Endothelial cell of umbilical vein (primary cell): ENCODE data around the gene BCOR. TPM values are rescaled to one million over a fixed set of nuclear protein-coding genes. Genes with fewer than 3 reads are reported as not detected.

Experiments used
- BruUV-seq: library from RNA; stranded (reverse); fragments of 400-500 nt; replicated peaks from 2 replicates; lab custom pipeline; 2021; lab: Mats Ljungman, UMichigan
- CTCF ChIA-PET: fragments of 300-600, 350-600 bp; sonication (Branson Sonifier 250); formaldehyde crosslinking; loops from one replicate; lab custom pipeline; 2021; ENCODE audit warnings: antibody characterized with exemption, inconsistent platforms; lab: Charles Lee
- POLR2A ChIA-PET: fragments of 300-600, 350-600 bp; sonication (Branson Sonifier 250); formaldehyde crosslinking; loops from one replicate; lab custom pipeline; 2021; ENCODE audit warnings: antibody characterized with exemption, inconsistent platforms; lab: Charles Lee
- DNase-seq: peaks from one replicate; pipeline ENCODE4 v3.0.0-alpha.2; 2011; ENCODE audit warnings: low read depth, low spot score
- FAIRE-seq: peaks from 2 replicates; lab custom pipeline; 2011; peaks lifted over from hg19 to GRCh38; lab: Jason Lieb, UNC
- H2AFZ ChIP-seq: 2 replicates; pipeline ENCODE4 v1.6.0; 2012; ENCODE audit warnings: low read depth, low read length, control low read depth, inconsistent platforms
- H3K27ac ChIP-seq: 2 replicates; pipeline ENCODE4 v1.5.1; 2011; ENCODE audit warnings: low read depth, mild to moderate bottlenecking, control low read depth, low read length, moderate library complexity; ENCODE audit not compliant: insufficient read depth
- H3K27me3 ChIP-seq, 2 experiments: 2 replicates each; pipeline versions ENCODE4 v1.6.0 to v1.6.1; 2011; ENCODE audit warnings: low read length in 2 of 2, mixed read lengths in 1 of 2; ENCODE audit not compliant: control insufficient read depth in 2 of 2, insufficient read depth in 2 of 2
- H3K36me3 ChIP-seq, 2 experiments: 2 replicates in 1 of 2; 3 replicates in 1 of 2; pipeline ENCODE4 v1.5.1; 2011; ENCODE audit warnings: low read length in 2 of 2, mild to moderate bottlenecking in 1 of 2, moderate library complexity in 1 of 2; ENCODE audit not compliant: control insufficient read depth in 2 of 2, insufficient read depth in 2 of 2; ENCODE audit errors: extremely low read depth in 1 of 2
- H3K4me1 ChIP-seq: 3 replicates; pipeline ENCODE4 v1.5.1; 2011; ENCODE audit warnings: mild to moderate bottlenecking, low read length; ENCODE audit not compliant: control insufficient read depth, insufficient read depth; ENCODE audit errors: extremely low read depth
- H3K4me2 ChIP-seq: 2 replicates; pipeline ENCODE4 v1.6.1; 2011; ENCODE audit warnings: low read length, control low read depth, mixed read lengths; ENCODE audit not compliant: insufficient read depth
- H3K4me3 ChIP-seq, 3 experiments: fragments of 200-600 bp in 1 of 3; sonication (generic), shearing (Covaris generic) in 1 of 3; replicated peaks in 1 of 3; 2 replicates each; pipeline ENCODE4 v1.5.1; 2011 to 2016; ENCODE audit warnings: control low read depth in 3 of 3, low read length in 3 of 3, mild to moderate bottlenecking in 2 of 3, inconsistent platforms in 1 of 3, low read depth in 1 of 3, moderate library complexity in 1 of 3; ENCODE audit not compliant: insufficient read depth in 1 of 3
- H3K79me2 ChIP-seq: 2 replicates; pipeline ENCODE4 v1.6.0; 2012; ENCODE audit warnings: low read length, inconsistent platforms; ENCODE audit not compliant: control insufficient read depth, insufficient read depth
- H3K9ac ChIP-seq: replicated peaks from 2 replicates; pipeline ENCODE3; 2011; ENCODE audit warnings: low read length, control low read depth; ENCODE audit not compliant: insufficient read depth; ENCODE audit errors: extremely low read depth
- H3K9me1 ChIP-seq: replicated peaks from 3 replicates; pipeline ENCODE4 v1.6.0; 2011; ENCODE audit warnings: mild to moderate bottlenecking, low read length; ENCODE audit not compliant: control insufficient read depth, insufficient read depth; ENCODE audit errors: extremely low read depth
- H3K9me3 ChIP-seq: replicated peaks from 2 replicates; pipeline ENCODE4 v1.5.1; 2012; ENCODE audit warnings: low read length, inconsistent platforms; ENCODE audit not compliant: control insufficient read depth, insufficient read depth
- H4K20me1 ChIP-seq: replicated peaks from 2 replicates; pipeline ENCODE3; 2011; ENCODE audit warnings: mild to moderate bottlenecking, low read length; ENCODE audit not compliant: control insufficient read depth, insufficient read depth; ENCODE audit errors: extremely low read depth
- EZH2 ChIP-seq: IDR thresholded peaks from 2 replicates; pipeline ENCODE4 v1.6.1; 2012; ENCODE audit warnings: borderline replicate concordance, low read depth, mild to moderate bottlenecking, moderate library complexity, low read length, inconsistent platforms; ENCODE audit not compliant: severe bottlenecking
- GATA2 ChIP-seq: IDR thresholded peaks from 2 replicates; pipeline ENCODE4 v1.7.0; 2011; ENCODE audit warnings: low read depth, mild to moderate bottlenecking, moderate library complexity, mixed read lengths, low read length; ENCODE audit not compliant: insufficient read length, insufficient read depth
- dilution Hi-C: fragments of 300-500 bp; cut with MboI; formaldehyde crosslinking; loops from one replicate; pipeline ENCODE4 v1.15.0; 2019; ENCODE audit warnings: low sequenced_read_pairs; ENCODE audit not compliant: extremely low pct_ligation_motif_present
- intact Hi-C: fragments of 100-400 bp; cut with micrococcal nuclease; formaldehyde crosslinking; loops from one replicate; pipeline ENCODE4 v1.10.0; 2022
- polyA plus RNA-seq, 4 experiments: library from polyadenylated mRNA; depleted of rRNA in 3 of 4; stranded (reverse) in 3 of 4; unstranded in 1 of 4; fragments of >200 nt; gene quantifications; 2 replicates each; pipeline versions ENCODE4 v1.2.1 to v1.2.3, GENCODE V29; 2011 to 2012; ENCODE audit warnings: missing spikeins in 1 of 4
- total RNA-seq: library from RNA; stranded (reverse); gene quantifications from 2 replicates; pipeline ENCODE4 v1.2.3, GENCODE V29; 2021
- TF ChIP-seq, protein P1 (sequence below), 2 donors: IDR thresholded peaks; 1 replicate in 1 of 2; 2 replicates in 1 of 2; pipeline ENCODE4 v1.5.1; 2011; ENCODE audit warnings: low read length in 2 of 2, mild to moderate bottlenecking in 2 of 2, moderate library complexity in 2 of 2, control low read depth in 1 of 2, inconsistent platforms in 1 of 2, low read depth in 1 of 2; ENCODE audit not compliant: insufficient read depth in 1 of 2; ENCODE audit errors: extremely low read depth in 1 of 2

The BCOR gene
- total and polyA plus RNA-seq, 2 donors (not counting 3 experiments of a cell fraction or from before 2014, with no cell fraction given) = 10.1 to 24.2 TPM

GRCh38 chrX:40013266-40014195, 84.2 kb downstream of the BCOR start:
- dilution Hi-C loops (no loop called here), intact Hi-C loops (loop anchor here (1.0 to 5.0 kb wide), 13 partner anchors 43 to 277 kb away; no protein-coding TSS in a partner anchor)
- peaks cover 26% of the 10 kb centered on the region for H3K4me1 ChIP-seq
- no peak for TF ChIP-seq GATA2
- TF ChIP-seq EZH2 = no peak
- TF ChIP-seq, protein P1, sequence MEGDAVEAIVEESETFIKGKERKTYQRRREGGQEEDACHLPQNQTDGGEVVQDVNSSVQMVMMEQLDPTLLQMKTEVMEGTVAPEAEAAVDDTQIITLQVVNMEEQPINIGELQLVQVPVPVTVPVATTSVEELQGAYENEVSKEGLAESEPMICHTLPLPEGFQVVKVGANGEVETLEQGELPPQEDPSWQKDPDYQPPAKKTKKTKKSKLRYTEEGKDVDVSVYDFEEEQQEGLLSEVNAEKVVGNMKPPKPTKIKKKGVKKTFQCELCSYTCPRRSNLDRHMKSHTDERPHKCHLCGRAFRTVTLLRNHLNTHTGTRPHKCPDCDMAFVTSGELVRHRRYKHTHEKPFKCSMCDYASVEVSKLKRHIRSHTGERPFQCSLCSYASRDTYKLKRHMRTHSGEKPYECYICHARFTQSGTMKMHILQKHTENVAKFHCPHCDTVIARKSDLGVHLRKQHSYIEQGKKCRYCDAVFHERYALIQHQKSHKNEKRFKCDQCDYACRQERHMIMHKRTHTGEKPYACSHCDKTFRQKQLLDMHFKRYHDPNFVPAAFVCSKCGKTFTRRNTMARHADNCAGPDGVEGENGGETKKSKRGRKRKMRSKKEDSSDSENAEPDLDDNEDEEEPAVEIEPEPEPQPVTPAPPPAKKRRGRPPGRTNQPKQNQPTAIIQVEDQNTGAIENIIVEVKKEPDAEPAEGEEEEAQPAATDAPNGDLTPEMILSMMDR (IDR thresholded peaks at IDR 0.05; ENCODE audit: extremely low read depth in 1 of 2, insufficient read depth in 1 of 2, low read depth in 1 of 2, low read length in 2 of 2) = peak in 1 of 2 donors; percentile 11
- peak overlapping the region; percentile 57 for H3K4me2 ChIP-seq
- TSS peak; percentile 11 for BruUV-seq
- no peaks in the 10 kb centered on the region for H4K20me1 ChIP-seq
- H3K79me2 ChIP-seq = no peaks in the 10 kb centered on the region
- ChIA-PET POLR2A (interaction anchor here (0.6 to 0.8 kb wide), 2 partner anchors 248 to 266 kb away, joined by 3 read pairs; no protein-coding TSS in a partner anchor), CTCF (interaction anchor here (0.7 to 1.4 kb wide), 10 partner anchors 44 to 283 kb away, joined by 3 to 10 read pairs (median 4); partner anchors contain the start of gene BCOR)
- H3K9ac ChIP-seq = peak overlapping the region; percentile 39
- no peaks in the 10 kb centered on the region for H3K36me3 ChIP-seq
- H3K27me3 ChIP-seq = no peaks in the 10 kb centered on the region
- peak; percentile 68 for DNase-seq
- peak overlapping the region; percentile 89 for H3K27ac ChIP-seq
- peak overlapping the region; percentile 4 to 41 (median 33) for H3K4me3 ChIP-seq
- no peaks in the 10 kb centered on the region for H3K9me3 ChIP-seq
- no peaks in the 10 kb centered on the region for H3K9me1 ChIP-seq
- FAIRE-seq = peak; percentile 84
- H2AFZ ChIP-seq = peak overlapping the region; percentile 24
